ENCODE data around the gene PCNT.

Gene PCNT

GRCh38 chr21:46294647-46295176, 29.2 kb upstream of the PCNT start:
- Histone ChIP-seq H3K79me2 (ENCODE audit: low read length) (no peaks in the 10 kb centered on the region), H3K36me3 (replicated peaks; ENCODE audit: low read depth, low read length) (peaks cover 15% of the 10 kb centered on the region), H3K4me3 (ENCODE audit: low read length) (no peak overlapping the region), H3K4me2 (ENCODE audit: low read length) (no peak overlapping the region), H2AFZ (ENCODE audit: low read depth, low read length) (no peak overlapping the region), H3K4me1 (ENCODE audit: low read length) (peaks cover 11% of the 10 kb centered on the region; the same call in 1 of the 2 replicates), H4K20me1 (ENCODE audit: insufficient read depth, low read length) (no peaks in the 10 kb centered on the region), H3K9ac (ENCODE audit: low read length) (no peak overlapping the region), H3K27me3 (ENCODE audit: low read depth, low read length) (no peaks in the 10 kb centered on the region), H3K27ac (ENCODE audit: low read length) (no peak overlapping the region), H3K9me3 (ENCODE audit: insufficient read depth, low read length) (0 out of 2 replicates have a peak, but pooled peaks cover 3% of the 10 kb centered on the region)
- TF ChIP-seq EZH2phosphoT487 (IDR thresholded peaks at IDR 0.05; ENCODE audit: low read depth) (no peak), CTCF (IDR thresholded peaks at IDR 0.05; ENCODE audit: low read depth, low read length) (no peak)

- no peak overlapping the region for H3K4me2 ChIP-seq (ENCODE audit: low read length)
- H3K36me3 ChIP-seq (replicated peaks; ENCODE audit: low read depth, low read length): peaks cover 15% of the 10 kb centered on the region
- H3K9ac ChIP-seq (ENCODE audit: low read length): no peak overlapping the region
- no peak overlapping the region for H3K4me3 ChIP-seq (ENCODE audit: low read length)
- no peak overlapping the region for H3K27ac ChIP-seq (ENCODE audit: low read length)
- peaks cover 10% of the 10 kb centered on the region; the same call in 1 of the 2 replicates for H3K4me1 ChIP-seq (ENCODE audit: low read length)
- H2AFZ ChIP-seq (ENCODE audit: low read depth, low read length): no peak overlapping the region
- H4K20me1 ChIP-seq (ENCODE audit: insufficient read depth, low read length): no peaks in the 10 kb centered on the region
- TF ChIP-seq CTCF (IDR thresholded peaks at IDR 0.05; ENCODE audit: low read depth, low read length): no peak
- no peaks in the 10 kb centered on the region for H3K27me3 ChIP-seq (ENCODE audit: low read depth, low read length)
- no peaks in the 10 kb centered on the region for H3K79me2 ChIP-seq (ENCODE audit: low read length)
- 0 out of 2 replicates have a peak, but pooled peaks cover 3% of the 10 kb centered on the region for H3K9me3 ChIP-seq (ENCODE audit: insufficient read depth, low read length)
Observed at GRCh38 chr21:46295177-46295770, 28.7 kb upstream of the PCNT start.

- Histone ChIP-seq H3K4me2 (ENCODE audit: low read length) (no peak overlapping the region), H3K27ac (ENCODE audit: low read length) (no peak overlapping the region)
Observed at GRCh38 chr21:46295996-46296752, 27.8 kb upstream of the PCNT start.

More at GRCh38 chr21:46295996-46296752, 27.8 kb upstream of the PCNT start:
- no peak overlapping the region for H3K9ac ChIP-seq (ENCODE audit: low read length)
- H4K20me1 ChIP-seq (ENCODE audit: insufficient read depth, low read length): no peaks in the 10 kb centered on the region
- H2AFZ ChIP-seq (ENCODE audit: low read depth, low read length): no peak overlapping the region
- TF ChIP-seq CTCF (IDR thresholded peaks at IDR 0.05; ENCODE audit: low read depth, low read length): no peak
- TF ChIP-seq EZH2phosphoT487 (IDR thresholded peaks at IDR 0.05; ENCODE audit: low read depth): no peak
- H3K27me3 ChIP-seq (ENCODE audit: low read depth, low read length): no peaks in the 10 kb centered on the region
- peaks cover 5% of the 10 kb centered on the region; the same call in 1 of the 2 replicates for H3K4me1 ChIP-seq (ENCODE audit: low read length)
- no peak overlapping the region for H3K4me3 ChIP-seq (ENCODE audit: low read length)
- 0 out of 2 replicates have a peak, but pooled peaks cover 3% of the 10 kb centered on the region for H3K9me3 ChIP-seq (ENCODE audit: insufficient read depth, low read length)
- H3K36me3 ChIP-seq (replicated peaks; ENCODE audit: low read depth, low read length): peaks cover 15% of the 10 kb centered on the region
- no peaks in the 10 kb centered on the region for H3K79me2 ChIP-seq (ENCODE audit: low read length)

All from OCI-LY3 (cell line).